NCI-H187 treated with DMSO at 0.1 percent for 48 hours (cell line): ENCODE results near the gene DNAI1.
"Not testable (repeated sequence)": the region's sequence is repeated elsewhere in the genome, so short reads cannot be mapped to it uniquely, and the experiment has no call there.

Experiments
- DNase-seq: peaks from one replicate; lab custom pipeline; 2025; lab: John Stamatoyannopoulos, UW

Gene DNAI1

GRCh38 chr9:34513567-34514214 is 55.1 kb downstream of the DNAI1 start:
- no peak for DNase-seq

- no peak for DNase-seq
These were observed 55.8 kb downstream of the DNAI1 start for GRCh38 chr9:34514401-34514800.

- DNase-seq = no peak
These were observed 56.2 kb downstream of the DNAI1 start for GRCh38 chr9:34514816-34515215.

- no peak for DNase-seq
These were observed 57.4 kb downstream of the DNAI1 start for GRCh38 chr9:34515959-34516358.

- no peak for DNase-seq
These were observed 58.6 kb downstream of the DNAI1 start for GRCh38 chr9:34517185-34517584.

- DNase-seq = no peak
These were observed 59.6 kb downstream of the DNAI1 start for GRCh38 chr9:34518110-34518616.

- no peak for DNase-seq
These were observed 60.3 kb downstream of the DNAI1 start for GRCh38 chr9:34518896-34519295.

- DNase-seq = no peak
These were observed 60.9 kb downstream of the DNAI1 start for GRCh38 chr9:34519321-34520020.

GRCh38 chr9:34520096-34520495 is 61.5 kb downstream of the DNAI1 start:
- DNase-seq = no peak

GRCh38 chr9:34520505-34521385 is 62.1 kb downstream of the DNAI1 start:
- no peak for DNase-seq

GRCh38 chr9:34521406-34522045 is 62.9 kb downstream of the DNAI1 start:
- DNase-seq = no peak

- DNase-seq = no peak
These were observed 63.7 kb downstream of the DNAI1 start for GRCh38 chr9:34522091-34522887.

GRCh38 chr9:34522971-34523797 is 64.6 kb downstream of the DNAI1 start, which contains the start of gene ENHO:
ENHO (minus strand) TSS chr9:34522990; CDS start chr9:34521695, 1,295 bp downstream.
- DNase-seq = no peak

- DNase-seq = no peak
These were observed 65.7 kb downstream of the DNAI1 start for GRCh38 chr9:34524349-34524748.

- DNase-seq = no peak
These were observed 67.4 kb downstream of the DNAI1 start for GRCh38 chr9:34526026-34526425.

- not testable (repeated sequence) for DNase-seq
These were observed 73.4 kb downstream of the DNAI1 start for GRCh38 chr9:34532041-34532440.

GRCh38 chr9:34536685-34537084 is 78.1 kb downstream of the DNAI1 start:
- DNase-seq = no peak

GRCh38 chr9:34540827-34541226 is 82.2 kb downstream of the DNAI1 start:
- DNase-seq = no peak

GRCh38 chr9:34541540-34541939 is 82.9 kb downstream of the DNAI1 start:
- no peak for DNase-seq

GRCh38 chr9:34544035-34544434 is 85.4 kb downstream of the DNAI1 start:
- DNase-seq = no peak
